ENCODE measurements around the gene PVR. TPM values are rescaled to one million over a fixed set of nuclear protein-coding genes. Genes with fewer than 3 reads are reported as not detected.
A peak's percentile ranks its signal among the peaks of the same experiment; 100 is the strongest.

Gene PVR
- total and polyA plus RNA-seq, 9 of the 15 experiments (the other 6 are each of a cell fraction or from before 2014, with no cell fraction given): 0.89 to 14.5 (median 9.8) TPM

DNA sequence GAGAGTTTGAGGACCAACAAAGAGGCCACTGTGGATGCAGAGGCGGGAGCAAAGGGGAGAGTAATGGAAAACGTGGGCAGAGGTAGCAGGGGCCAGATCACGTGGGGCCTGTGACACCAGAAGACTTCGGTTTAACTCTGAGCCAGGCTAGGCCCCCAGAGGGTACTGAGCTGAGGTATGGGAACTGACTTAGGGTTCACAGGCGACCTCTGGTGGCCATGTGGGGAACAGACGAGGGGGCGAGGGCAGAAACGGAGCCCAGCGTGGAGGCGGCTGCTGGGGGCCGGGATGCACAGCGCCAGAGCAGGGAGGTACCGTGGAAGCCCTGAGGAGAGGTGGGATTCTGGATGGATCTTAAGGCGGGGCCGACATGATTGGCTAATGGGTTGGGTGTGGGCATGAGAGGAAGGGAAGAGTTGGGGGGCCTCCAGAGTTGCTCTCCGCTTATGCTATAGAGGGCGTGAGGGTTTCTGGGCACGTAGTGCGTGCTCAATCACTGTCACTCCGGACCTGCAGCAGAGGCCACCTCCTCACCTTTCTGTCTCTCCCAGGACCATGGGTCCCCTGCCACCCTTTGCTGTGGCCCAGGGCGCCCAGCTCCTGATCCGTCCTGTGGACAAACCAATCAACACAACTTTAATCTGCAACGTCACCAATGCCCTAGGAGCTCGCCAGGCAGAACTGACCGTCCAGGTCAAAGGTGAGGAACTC, 13.7 kb downstream of the PVR start (continued):
- TF ChIP-seq, protein P1, sequence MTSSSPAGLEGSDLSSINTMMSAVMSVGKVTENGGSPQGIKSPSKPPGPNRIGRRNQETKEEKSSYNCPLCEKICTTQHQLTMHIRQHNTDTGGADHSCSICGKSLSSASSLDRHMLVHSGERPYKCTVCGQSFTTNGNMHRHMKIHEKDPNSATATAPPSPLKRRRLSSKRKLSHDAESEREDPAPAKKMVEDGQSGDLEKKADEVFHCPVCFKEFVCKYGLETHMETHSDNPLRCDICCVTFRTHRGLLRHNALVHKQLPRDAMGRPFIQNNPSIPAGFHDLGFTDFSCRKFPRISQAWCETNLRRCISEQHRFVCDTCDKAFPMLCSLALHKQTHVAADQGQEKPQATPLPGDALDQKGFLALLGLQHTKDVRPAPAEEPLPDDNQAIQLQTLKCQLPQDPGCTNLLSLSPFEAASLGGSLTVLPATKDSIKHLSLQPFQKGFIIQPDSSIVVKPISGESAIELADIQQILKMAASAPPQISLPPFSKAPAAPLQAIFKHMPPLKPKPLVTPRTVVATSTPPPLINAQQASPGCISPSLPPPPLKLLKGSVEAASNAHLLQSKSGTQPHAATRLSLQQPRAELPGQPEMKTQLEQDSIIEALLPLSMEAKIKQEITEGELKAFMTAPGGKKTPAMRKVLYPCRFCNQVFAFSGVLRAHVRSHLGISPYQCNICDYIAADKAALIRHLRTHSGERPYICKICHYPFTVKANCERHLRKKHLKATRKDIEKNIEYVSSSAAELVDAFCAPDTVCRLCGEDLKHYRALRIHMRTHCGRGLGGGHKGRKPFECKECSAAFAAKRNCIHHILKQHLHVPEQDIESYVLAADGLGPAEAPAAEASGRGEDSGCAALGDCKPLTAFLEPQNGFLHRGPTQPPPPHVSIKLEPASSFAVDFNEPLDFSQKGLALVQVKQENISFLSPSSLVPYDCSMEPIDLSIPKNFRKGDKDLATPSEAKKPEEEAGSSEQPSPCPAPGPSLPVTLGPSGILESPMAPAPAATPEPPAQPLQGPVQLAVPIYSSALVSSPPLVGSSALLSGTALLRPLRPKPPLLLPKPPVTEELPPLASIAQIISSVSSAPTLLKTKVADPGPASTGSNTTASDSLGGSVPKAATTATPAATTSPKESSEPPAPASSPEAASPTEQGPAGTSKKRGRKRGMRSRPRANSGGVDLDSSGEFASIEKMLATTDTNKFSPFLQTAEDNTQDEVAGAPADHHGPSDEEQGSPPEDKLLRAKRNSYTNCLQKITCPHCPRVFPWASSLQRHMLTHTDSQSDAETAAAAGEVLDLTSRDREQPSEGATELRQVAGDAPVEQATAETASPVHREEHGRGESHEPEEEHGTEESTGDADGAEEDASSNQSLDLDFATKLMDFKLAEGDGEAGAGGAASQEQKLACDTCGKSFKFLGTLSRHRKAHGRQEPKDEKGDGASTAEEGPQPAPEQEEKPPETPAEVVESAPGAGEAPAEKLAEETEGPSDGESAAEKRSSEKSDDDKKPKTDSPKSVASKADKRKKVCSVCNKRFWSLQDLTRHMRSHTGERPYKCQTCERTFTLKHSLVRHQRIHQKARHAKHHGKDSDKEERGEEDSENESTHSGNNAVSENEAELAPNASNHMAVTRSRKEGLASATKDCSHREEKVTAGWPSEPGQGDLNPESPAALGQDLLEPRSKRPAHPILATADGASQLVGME (CRISPR knock-in tag; IDR thresholded peaks at IDR 0.05): 0 out of 2 replicates have a peak, but pooled peaks have one; percentile 14
- TF ChIP-seq ZFP36 (IDR thresholded peaks at IDR 0.05; ENCODE audit: low read depth, low read length, partially characterized antibody) (peak; percentile 39), ZNF707 (CRISPR knock-in tag; conservative IDR thresholded peaks at IDR 0.05) (no peak), MAFG (tag; conservative IDR thresholded peaks at IDR 0.05) (no peak), KDM4B (IDR thresholded peaks at IDR 0.05; ENCODE audit: borderline replicate concordance in 2 of 2, low read depth in 1 of 2) (no peak), CBX1 (IDR thresholded peaks at IDR 0.05; ENCODE audit: low read depth) (no peak), NBN (IDR thresholded peaks at IDR 0.05; ENCODE audit: low read depth) (no peak), CREM (IDR thresholded peaks at IDR 0.05; ENCODE audit: low read depth) (peak; percentile 30; the same call in 1 of the 2 replicates), HCFC1 (IDR thresholded peaks at IDR 0.05; ENCODE audit: low read depth, low read length) (no peak)
- TF ChIP-seq, protein P2, sequence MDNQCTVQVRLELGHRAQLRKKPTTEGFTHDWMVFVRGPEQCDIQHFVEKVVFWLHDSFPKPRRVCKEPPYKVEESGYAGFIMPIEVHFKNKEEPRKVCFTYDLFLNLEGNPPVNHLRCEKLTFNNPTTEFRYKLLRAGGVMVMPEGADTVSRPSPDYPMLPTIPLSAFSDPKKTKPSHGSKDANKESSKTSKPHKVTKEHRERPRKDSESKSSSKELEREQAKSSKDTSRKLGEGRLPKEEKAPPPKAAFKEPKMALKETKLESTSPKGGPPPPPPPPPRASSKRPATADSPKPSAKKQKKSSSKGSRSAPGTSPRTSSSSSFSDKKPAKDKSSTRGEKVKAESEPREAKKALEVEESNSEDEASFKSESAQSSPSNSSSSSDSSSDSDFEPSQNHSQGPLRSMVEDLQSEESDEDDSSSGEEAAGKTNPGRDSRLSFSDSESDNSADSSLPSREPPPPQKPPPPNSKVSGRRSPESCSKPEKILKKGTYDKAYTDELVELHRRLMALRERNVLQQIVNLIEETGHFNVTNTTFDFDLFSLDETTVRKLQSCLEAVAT (IDR thresholded peaks at IDR 0.05): no peak
- TF ChIP-seq, protein P3, sequence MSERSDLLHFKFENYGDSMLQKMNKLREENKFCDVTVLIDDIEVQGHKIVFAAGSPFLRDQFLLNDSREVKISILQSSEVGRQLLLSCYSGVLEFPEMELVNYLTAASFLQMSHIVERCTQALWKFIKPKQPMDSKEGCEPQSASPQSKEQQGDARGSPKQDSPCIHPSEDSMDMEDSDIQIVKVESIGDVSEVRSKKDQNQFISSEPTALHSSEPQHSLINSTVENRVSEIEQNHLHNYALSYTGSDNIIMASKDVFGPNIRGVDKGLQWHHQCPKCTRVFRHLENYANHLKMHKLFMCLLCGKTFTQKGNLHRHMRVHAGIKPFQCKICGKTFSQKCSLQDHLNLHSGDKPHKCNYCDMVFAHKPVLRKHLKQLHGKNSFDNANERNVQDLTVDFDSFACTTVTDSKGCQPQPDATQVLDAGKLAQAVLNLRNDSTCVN (CRISPR knock-in tag; IDR thresholded peaks at IDR 0.05): peak; percentile 20; the same call in 1 of the 2 replicates
- TF ChIP-seq, protein P4, sequence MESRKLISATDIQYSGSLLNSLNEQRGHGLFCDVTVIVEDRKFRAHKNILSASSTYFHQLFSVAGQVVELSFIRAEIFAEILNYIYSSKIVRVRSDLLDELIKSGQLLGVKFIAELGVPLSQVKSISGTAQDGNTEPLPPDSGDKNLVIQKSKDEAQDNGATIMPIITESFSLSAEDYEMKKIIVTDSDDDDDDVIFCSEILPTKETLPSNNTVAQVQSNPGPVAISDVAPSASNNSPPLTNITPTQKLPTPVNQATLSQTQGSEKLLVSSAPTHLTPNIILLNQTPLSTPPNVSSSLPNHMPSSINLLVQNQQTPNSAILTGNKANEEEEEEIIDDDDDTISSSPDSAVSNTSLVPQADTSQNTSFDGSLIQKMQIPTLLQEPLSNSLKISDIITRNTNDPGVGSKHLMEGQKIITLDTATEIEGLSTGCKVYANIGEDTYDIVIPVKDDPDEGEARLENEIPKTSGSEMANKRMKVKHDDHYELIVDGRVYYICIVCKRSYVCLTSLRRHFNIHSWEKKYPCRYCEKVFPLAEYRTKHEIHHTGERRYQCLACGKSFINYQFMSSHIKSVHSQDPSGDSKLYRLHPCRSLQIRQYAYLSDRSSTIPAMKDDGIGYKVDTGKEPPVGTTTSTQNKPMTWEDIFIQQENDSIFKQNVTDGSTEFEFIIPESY (CRISPR knock-in tag; IDR thresholded peaks at IDR 0.05): peak; percentile 29; the same call in 1 of the 2 replicates
- TF ChIP-seq, protein P5, sequence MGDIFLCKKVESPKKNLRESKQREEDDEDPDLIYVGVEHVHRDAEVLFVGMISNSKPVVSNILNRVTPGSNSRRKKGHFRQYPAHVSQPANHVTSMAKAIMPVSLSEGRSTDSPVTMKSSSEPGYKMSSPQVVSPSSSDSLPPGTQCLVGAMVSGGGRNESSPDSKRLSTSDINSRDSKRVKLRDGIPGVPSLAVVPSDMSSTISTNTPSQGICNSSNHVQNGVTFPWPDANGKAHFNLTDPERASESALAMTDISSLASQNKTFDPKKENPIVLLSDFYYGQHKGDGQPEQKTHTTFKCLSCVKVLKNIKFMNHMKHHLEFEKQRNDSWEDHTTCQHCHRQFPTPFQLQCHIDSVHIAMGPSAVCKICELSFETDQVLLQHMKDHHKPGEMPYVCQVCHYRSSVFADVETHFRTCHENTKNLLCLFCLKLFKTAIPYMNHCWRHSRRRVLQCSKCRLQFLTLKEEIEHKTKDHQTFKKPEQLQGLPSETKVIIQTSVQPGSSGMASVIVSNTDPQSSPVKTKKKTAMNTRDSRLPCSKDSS (IDR thresholded peaks at IDR 0.05; ENCODE audit: low read depth, partially characterized antibody): no peak
